Keratinocyte (primary cell): ENCODE measurements around the gene UFM1.

Experiments
- EZH2 ChIP-seq: IDR thresholded peaks from one replicate; pipeline ENCODE4 v1.6.1; 2012; ENCODE audit warnings: inconsistent platforms, mild to moderate bottlenecking, low read length, moderate library complexity
- TF ChIP-seq, protein P1 (sequence below), 3 experiments: IDR thresholded peaks in 1 of 3; conservative IDR thresholded peaks in 1 of 3; optimal IDR thresholded peaks in 1 of 3; 2 replicates in 2 of 3; 3 replicates in 1 of 3; pipeline versions ENCODE3 to v1.5.1; 2011; ENCODE audit warnings: low read length in 3 of 3, mild to moderate bottlenecking in 3 of 3, moderate library complexity in 2 of 3, control low read depth in 1 of 3, inconsistent platforms in 1 of 3; ENCODE audit not compliant: insufficient read depth in 2 of 3; ENCODE audit errors: extremely low read depth in 1 of 3

DNA sequence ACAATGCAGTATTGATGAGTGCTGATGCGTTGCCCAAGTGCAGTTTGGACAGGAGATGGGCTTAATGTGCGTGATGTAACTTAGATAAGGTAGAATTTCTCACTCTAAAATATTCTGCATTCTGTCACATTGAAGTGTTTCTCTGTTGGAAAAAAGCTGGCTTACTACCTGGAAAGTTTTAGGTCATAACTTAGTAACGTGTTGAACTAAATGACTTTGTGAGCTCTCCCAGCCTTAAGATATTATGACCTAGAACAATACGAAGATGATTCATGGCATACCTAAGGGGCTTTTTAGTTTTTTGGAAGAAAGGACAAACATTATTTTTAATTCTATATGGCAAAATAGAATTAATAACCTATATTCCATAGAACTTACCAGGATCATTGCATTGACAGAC is 9.0 kb downstream of the UFM1 start:
- no peak for TF ChIP-seq EZH2
- TF ChIP-seq, protein P1, sequence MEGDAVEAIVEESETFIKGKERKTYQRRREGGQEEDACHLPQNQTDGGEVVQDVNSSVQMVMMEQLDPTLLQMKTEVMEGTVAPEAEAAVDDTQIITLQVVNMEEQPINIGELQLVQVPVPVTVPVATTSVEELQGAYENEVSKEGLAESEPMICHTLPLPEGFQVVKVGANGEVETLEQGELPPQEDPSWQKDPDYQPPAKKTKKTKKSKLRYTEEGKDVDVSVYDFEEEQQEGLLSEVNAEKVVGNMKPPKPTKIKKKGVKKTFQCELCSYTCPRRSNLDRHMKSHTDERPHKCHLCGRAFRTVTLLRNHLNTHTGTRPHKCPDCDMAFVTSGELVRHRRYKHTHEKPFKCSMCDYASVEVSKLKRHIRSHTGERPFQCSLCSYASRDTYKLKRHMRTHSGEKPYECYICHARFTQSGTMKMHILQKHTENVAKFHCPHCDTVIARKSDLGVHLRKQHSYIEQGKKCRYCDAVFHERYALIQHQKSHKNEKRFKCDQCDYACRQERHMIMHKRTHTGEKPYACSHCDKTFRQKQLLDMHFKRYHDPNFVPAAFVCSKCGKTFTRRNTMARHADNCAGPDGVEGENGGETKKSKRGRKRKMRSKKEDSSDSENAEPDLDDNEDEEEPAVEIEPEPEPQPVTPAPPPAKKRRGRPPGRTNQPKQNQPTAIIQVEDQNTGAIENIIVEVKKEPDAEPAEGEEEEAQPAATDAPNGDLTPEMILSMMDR (optimal IDR thresholded peaks at IDR 0.05 in 1 of 3, IDR thresholded peaks at IDR 0.05 in 1 of 3, conservative IDR thresholded peaks at IDR 0.05 in 1 of 3; ENCODE audit: extremely low read depth in 1 of 3, insufficient read depth in 2 of 3, low read length in 3 of 3), result no peak
